DOHH2 (cell line): ENCODE measurements around the gene NATD1.
"Not testable (repeated sequence)": the region's sequence is repeated elsewhere in the genome, so short reads cannot be mapped to it uniquely, and the experiment has no call there.

Experiments used
- H3F3A ChIP-seq: fragments of 200-600 bp; sonication (generic), shearing (Covaris generic); 2 replicates; pipeline ENCODE4 v1.6.0; 2016; ENCODE audit warnings: antibody characterized with exemption, mild to moderate bottlenecking; ENCODE audit not compliant: control insufficient read depth, insufficient read depth
- H3K27ac ChIP-seq: fragments of 200-600 bp; sonication (generic); 2 replicates; pipeline ENCODE4 v1.5.1; 2014; ENCODE audit warnings: low read depth, mild to moderate bottlenecking, low read length, moderate library complexity
- H3K27me3 ChIP-seq: fragments of 200-600 bp; sonication (generic); 2 replicates; pipeline ENCODE4 v1.6.1; 2014; ENCODE audit warnings: mild to moderate bottlenecking, low read length, mixed read lengths; ENCODE audit not compliant: control insufficient read depth
- H3K36me3 ChIP-seq: fragments of 200-600 bp; sonication (generic); 2 replicates; pipeline ENCODE4 v1.6.1; 2014; ENCODE audit warnings: mild to moderate bottlenecking, low read length, moderate library complexity, mixed read lengths; ENCODE audit not compliant: control insufficient read depth
- H3K4me1 ChIP-seq: fragments of 200-600 bp; sonication (generic); 2 replicates; pipeline ENCODE4 v1.6.1; 2014; ENCODE audit warnings: mild to moderate bottlenecking, low read length, mixed read lengths; ENCODE audit not compliant: control insufficient read depth
- H3K4me2 ChIP-seq: fragments of 200-600 bp; sonication (generic); 2 replicates; pipeline ENCODE4 v1.6.0; 2014; ENCODE audit warnings: mild to moderate bottlenecking, low read length, moderate library complexity
- H3K4me3 ChIP-seq: fragments of 200-600 bp; sonication (generic); 2 replicates; pipeline ENCODE4 v1.5.1; 2014; ENCODE audit warnings: mild to moderate bottlenecking, low read length, mixed read lengths
- H3K79me2 ChIP-seq: fragments of 200-600 bp; sonication (generic); 2 replicates; pipeline ENCODE4 v1.6.1; 2014; ENCODE audit warnings: mild to moderate bottlenecking, low read length, mixed read lengths; ENCODE audit not compliant: control insufficient read depth
- H3K9me2 ChIP-seq: fragments of 200-600 bp; sonication (generic); replicated peaks from 2 replicates; pipeline ENCODE4 v1.6.1; 2014; ENCODE audit warnings: mild to moderate bottlenecking, low read length, mixed read lengths; ENCODE audit not compliant: control insufficient read depth
- H3K9me3 ChIP-seq: fragments of 200-600 bp; sonication (generic); 2 replicates; pipeline ENCODE4 v1.6.1; 2014; ENCODE audit warnings: antibody characterized with exemption, low read length, mixed read lengths; ENCODE audit not compliant: control insufficient read depth, insufficient read depth
- H4K20me1 ChIP-seq: fragments of 200-600 bp; sonication (generic); 2 replicates; pipeline ENCODE4 v1.6.0; 2014; ENCODE audit warnings: low read depth, mild to moderate bottlenecking, antibody characterized with exemption, low read length, moderate library complexity; ENCODE audit not compliant: control insufficient read depth, insufficient read depth
- CTCF ChIP-seq: fragments of 200-600 bp; sonication (generic); IDR thresholded peaks from one replicate; pipeline ENCODE4 v1.5.1; 2014; ENCODE audit warnings: antibody characterized with exemption, mild to moderate bottlenecking, low read depth, low read length; ENCODE audit not compliant: poor library complexity, severe bottlenecking
- EZH2phosphoT487 ChIP-seq: fragments of 200-600 bp; sonication (generic); IDR thresholded peaks from 2 replicates; pipeline ENCODE4 v1.6.1; 2017; ENCODE audit warnings: borderline replicate concordance, mild to moderate bottlenecking, antibody characterized with exemption, low read length, moderate library complexity, mixed read lengths

The NATD1 gene

GRCh38 chr17:21231533-21231932 is 21.7 kb downstream of the NATD1 start:
- no peaks in the 10 kb centered on the region for H3K36me3 ChIP-seq
- H3K4me1 ChIP-seq: no peaks in the 10 kb centered on the region
- TF ChIP-seq CTCF (no peak), EZH2phosphoT487 (no peak)
- no peaks in the 10 kb centered on the region for H3K9me2 ChIP-seq
- no peaks in the 10 kb centered on the region for H3F3A ChIP-seq
- no peaks in the 10 kb centered on the region for H3K9me3 ChIP-seq
- no peak overlapping the region for H3K4me2 ChIP-seq
- no peak overlapping the region for H3K27ac ChIP-seq
- H3K4me3 ChIP-seq: no peak overlapping the region
- no peaks in the 10 kb centered on the region for H4K20me1 ChIP-seq
- H3K79me2 ChIP-seq: no peaks in the 10 kb centered on the region
- no peaks in the 10 kb centered on the region for H3K27me3 ChIP-seq

- H3K27ac ChIP-seq: no peak overlapping the region
- H3F3A ChIP-seq: no peaks in the 10 kb centered on the region
- no peaks in the 10 kb centered on the region for H3K4me1 ChIP-seq
- H3K4me3 ChIP-seq: no peak overlapping the region
- no peak overlapping the region for H3K4me2 ChIP-seq
- TF ChIP-seq EZH2phosphoT487: no peak
- no peak for TF ChIP-seq CTCF
- H3K9me2 ChIP-seq: no peaks in the 10 kb centered on the region
- no peaks in the 10 kb centered on the region for H3K79me2 ChIP-seq
- no peaks in the 10 kb centered on the region for H3K36me3 ChIP-seq
- no peaks in the 10 kb centered on the region for H4K20me1 ChIP-seq
- no peaks in the 10 kb centered on the region for H3K27me3 ChIP-seq
- H3K9me3 ChIP-seq: no peaks in the 10 kb centered on the region
Observed at GRCh38 chr17:21228845-21229244, 24.4 kb downstream of the NATD1 start.

- H3K27ac ChIP-seq: no peak overlapping the region
- no peak overlapping the region for H3K4me2 ChIP-seq
- no peak overlapping the region for H3K4me3 ChIP-seq
Observed at GRCh38 chr17:21228111-21228510, 25.1 kb downstream of the NATD1 start.

DNA sequence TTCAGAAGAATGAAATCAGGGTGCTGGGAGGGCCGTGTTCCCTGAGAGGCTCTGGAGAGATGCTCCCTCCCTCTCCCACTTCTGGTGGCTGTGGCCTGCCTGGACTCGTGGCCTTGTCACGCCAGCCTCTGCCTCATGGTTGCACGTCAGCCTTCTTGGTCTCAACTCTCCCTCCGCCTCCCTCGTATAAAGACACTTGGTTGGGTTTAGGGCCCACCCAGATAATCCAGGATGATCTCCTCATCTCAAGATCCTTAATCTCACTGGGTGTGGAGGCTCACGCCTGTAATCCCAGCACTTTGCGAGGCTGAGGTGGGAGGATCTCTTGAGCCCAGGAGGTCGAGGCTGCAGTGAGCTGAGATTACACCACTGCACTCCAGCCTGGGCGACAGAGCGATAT is 25.9 kb downstream of the NATD1 start:
- not testable (repeated sequence) for H3K27me3 ChIP-seq, H3K36me3 ChIP-seq, H3K79me2 ChIP-seq, H3K4me3 ChIP-seq, H3K4me1 ChIP-seq, H3K9me2 ChIP-seq, H3F3A ChIP-seq, H4K20me1 ChIP-seq, H3K27ac ChIP-seq, H3K9me3 ChIP-seq, H3K4me2 ChIP-seq

More at GRCh38 chr17:21228111-21228510, 25.1 kb downstream of the NATD1 start:
- Histone ChIP-seq H3K9me3 (no peaks in the 10 kb centered on the region), H3F3A (no peaks in the 10 kb centered on the region), H3K4me1 (no peaks in the 10 kb centered on the region), H4K20me1 (no peaks in the 10 kb centered on the region), H3K9me2 (no peaks in the 10 kb centered on the region), H3K36me3 (no peaks in the 10 kb centered on the region), H3K27me3 (no peaks in the 10 kb centered on the region), H3K79me2 (no peaks in the 10 kb centered on the region)
- TF ChIP-seq EZH2phosphoT487 (no peak), CTCF (no peak)
